Occipital lobe (tissue), 2 donors: ENCODE data around the gene TMEM62. TPM values are rescaled to one million over a fixed set of nuclear protein-coding genes. Genes with fewer than 3 reads are reported as not detected.
"Not testable (repeated sequence)": the region's sequence is repeated elsewhere in the genome, so short reads cannot be mapped to it uniquely, and the experiment has no call there.

Experiments used
- DNase-seq: peaks from one replicate; lab custom pipeline; 2025; lab: John Stamatoyannopoulos, UW
- total RNA-seq: library from RNA; depleted of rRNA; stranded (reverse); fragments of >200 nt; gene quantifications from one replicate; pipeline ENCODE4 v1.2.3, GENCODE V29; 2014

Gene TMEM62
- total RNA-seq, 1 donor from 2014 or later = 37.6 TPM

GRCh38 chr15:43121863-43122262, 11.5 kb upstream of the TMEM62 start:
- DNase-seq = no peak

- DNase-seq = no peak
These were observed 8.2 kb upstream of the TMEM62 start for GRCh38 chr15:43125100-43125661.

GRCh38 chr15:43126356-43126755, 7.0 kb upstream of the TMEM62 start:
- DNase-seq = no peak

GRCh38 chr15:43127752-43128151, 5.6 kb upstream of the TMEM62 start:
- no peak for DNase-seq

GRCh38 chr15:43128174-43128979, 5.0 kb upstream of the TMEM62 start:
- not testable (repeated sequence) for DNase-seq

GRCh38 chr15:43128980-43129335, 4.4 kb upstream of the TMEM62 start:
- no peak for DNase-seq

GRCh38 chr15:43132830-43133429, 456 bp upstream of the TMEM62 start:
- DNase-seq = no peak

GRCh38 chr15:43134157-43134635, 810 bp downstream of the TMEM62 start:
- DNase-seq = no peak

- DNase-seq = no peak
These were observed 2.0 kb downstream of the TMEM62 start for GRCh38 chr15:43135351-43135750.

GRCh38 chr15:43143203-43143941, 10.0 kb downstream of the TMEM62 start:
- DNase-seq = no peak

GRCh38 chr15:43144512-43144911, 11.1 kb downstream of the TMEM62 start:
- no peak for DNase-seq

- no peak for DNase-seq
These were observed 12.8 kb downstream of the TMEM62 start for GRCh38 chr15:43146184-43146583.

GRCh38 chr15:43150191-43150929, 17.0 kb downstream of the TMEM62 start:
- DNase-seq = no peak

GRCh38 chr15:43151688-43152087, 18.3 kb downstream of the TMEM62 start:
- DNase-seq = no peak

- DNase-seq = no peak
These were observed 19.9 kb downstream of the TMEM62 start for GRCh38 chr15:43153269-43153668.

- no peak for DNase-seq
These were observed 32.5 kb downstream of the TMEM62 start for GRCh38 chr15:43165801-43166325.

- DNase-seq = not testable (repeated sequence)
These were observed 33.9 kb downstream of the TMEM62 start for GRCh38 chr15:43167261-43167660.

- DNase-seq = no peak
These were observed 35.1 kb downstream of the TMEM62 start for GRCh38 chr15:43168192-43169107.

- DNase-seq = no peak
These were observed 36.5 kb downstream of the TMEM62 start for GRCh38 chr15:43169888-43170287.
